ENCODE measurements around the gene CABP7.

- TF ChIP-seq, protein P1, sequence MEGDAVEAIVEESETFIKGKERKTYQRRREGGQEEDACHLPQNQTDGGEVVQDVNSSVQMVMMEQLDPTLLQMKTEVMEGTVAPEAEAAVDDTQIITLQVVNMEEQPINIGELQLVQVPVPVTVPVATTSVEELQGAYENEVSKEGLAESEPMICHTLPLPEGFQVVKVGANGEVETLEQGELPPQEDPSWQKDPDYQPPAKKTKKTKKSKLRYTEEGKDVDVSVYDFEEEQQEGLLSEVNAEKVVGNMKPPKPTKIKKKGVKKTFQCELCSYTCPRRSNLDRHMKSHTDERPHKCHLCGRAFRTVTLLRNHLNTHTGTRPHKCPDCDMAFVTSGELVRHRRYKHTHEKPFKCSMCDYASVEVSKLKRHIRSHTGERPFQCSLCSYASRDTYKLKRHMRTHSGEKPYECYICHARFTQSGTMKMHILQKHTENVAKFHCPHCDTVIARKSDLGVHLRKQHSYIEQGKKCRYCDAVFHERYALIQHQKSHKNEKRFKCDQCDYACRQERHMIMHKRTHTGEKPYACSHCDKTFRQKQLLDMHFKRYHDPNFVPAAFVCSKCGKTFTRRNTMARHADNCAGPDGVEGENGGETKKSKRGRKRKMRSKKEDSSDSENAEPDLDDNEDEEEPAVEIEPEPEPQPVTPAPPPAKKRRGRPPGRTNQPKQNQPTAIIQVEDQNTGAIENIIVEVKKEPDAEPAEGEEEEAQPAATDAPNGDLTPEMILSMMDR (IDR thresholded peaks at IDR 0.05; ENCODE audit: extremely low read depth in 1 of 2, insufficient read depth in 1 of 2, low read depth in 1 of 2, low read length in 2 of 2), result no peak
- no peak for TF ChIP-seq MAX (IDR thresholded peaks at IDR 0.05; ENCODE audit: insufficient read depth, insufficient read length)
- no peak for TF ChIP-seq GATA2 (IDR thresholded peaks at IDR 0.05; ENCODE audit: insufficient read depth, insufficient read length, low read depth, low read length)
- TF ChIP-seq POLR2AphosphoS5 (IDR thresholded peaks at IDR 0.05; ENCODE audit: insufficient read depth, low read depth, low read length), result no peak
- peak; percentile 37 for TF ChIP-seq EZH2 (IDR thresholded peaks at IDR 0.05; ENCODE audit: borderline replicate concordance, low read depth, low read length, severe bottlenecking)
- TF ChIP-seq POLR2A (IDR thresholded peaks at IDR 0.05; ENCODE audit: low read depth, low read length), result no peak
- no peak for TF ChIP-seq MYC (IDR thresholded peaks at IDR 0.05; ENCODE audit: low read depth, low read length)
- TF ChIP-seq JUN (IDR thresholded peaks at IDR 0.05; ENCODE audit: borderline replicate concordance, insufficient read depth, insufficient read length, low read depth), result no peak
Measured at GRCh38 chr22:29703569-29704195, 16.1 kb upstream of the CABP7 start.

Measured in endothelial cell of umbilical vein (primary cell).